GM18951 (cell line): ENCODE data around the gene TDRD7.

ENCODE experiments used
- POLR2A ChIP-seq: IDR thresholded peaks from 4 replicates; pipeline ENCODE4 v1.6.1; 2011; ENCODE audit warnings: mild to moderate bottlenecking; ENCODE audit not compliant: insufficient read length, insufficient read depth; ENCODE audit errors: extremely low read depth
- in situ Hi-C: fragments of 300-500 bp; cut with MboI; formaldehyde crosslinking; loops from one replicate; pipeline ENCODE4 v1.12.0; 2022; ENCODE audit warnings: low sequenced_read_pairs, mixed read lengths, inconsistent platforms; ENCODE audit not compliant: unreplicated experiment

TDRD7 gene

GRCh38 chr9:97515662-97516061 is 103.8 kb downstream of the TDRD7 start:
- in situ Hi-C loops = no loop called here
- TF ChIP-seq POLR2A = no peak

GRCh38 chr9:97516111-97516510 is 104.2 kb downstream of the TDRD7 start:
- no peak for TF ChIP-seq POLR2A
- in situ Hi-C loops = no loop called here

- in situ Hi-C loops = no loop called here
Measured at GRCh38 chr9:97517331-97518089, 105.6 kb downstream of the TDRD7 start.

GRCh38 chr9:97518166-97518908 is 106.4 kb downstream of the TDRD7 start:
- no peak for TF ChIP-seq POLR2A
- in situ Hi-C loops = no loop called here

More at GRCh38 chr9:97517331-97518089, 105.6 kb downstream of the TDRD7 start:
- no peak for TF ChIP-seq POLR2A

- in situ Hi-C loops = no loop called here
- no peak for TF ChIP-seq POLR2A
Measured at GRCh38 chr9:97518909-97519307, 107.0 kb downstream of the TDRD7 start.

- TF ChIP-seq POLR2A = no peak
- in situ Hi-C loops = no loop called here
Measured at GRCh38 chr9:97519441-97519970, 107.6 kb downstream of the TDRD7 start.

GRCh38 chr9:97521576-97522333 is 109.9 kb downstream of the TDRD7 start:
- in situ Hi-C loops = no loop called here

GRCh38 chr9:97524424-97524823 is 112.5 kb downstream of the TDRD7 start:
- in situ Hi-C loops = no loop called here
- TF ChIP-seq POLR2A = no peak

More at GRCh38 chr9:97521576-97522333, 109.9 kb downstream of the TDRD7 start:
- TF ChIP-seq POLR2A = no peak

GRCh38 chr9:97525451-97525850 is 113.6 kb downstream of the TDRD7 start:
- no peak for TF ChIP-seq POLR2A
- in situ Hi-C loops = no loop called here

- in situ Hi-C loops = no loop called here
- no peak for TF ChIP-seq POLR2A
Measured at GRCh38 chr9:97526895-97527575, 115.1 kb downstream of the TDRD7 start.

GRCh38 chr9:97527626-97528528 is 116.0 kb downstream of the TDRD7 start:
- TF ChIP-seq POLR2A = no peak
- in situ Hi-C loops = no loop called here

GRCh38 chr9:97528529-97529230 is 116.8 kb downstream of the TDRD7 start:
- in situ Hi-C loops = no loop called here

More at GRCh38 chr9:97528529-97529230, 116.8 kb downstream of the TDRD7 start:
- no peak for TF ChIP-seq POLR2A
